OCI-LY7 (cell line): Measurements from ENCODE around the gene OPRL1. TPM values are rescaled to one million over a fixed set of nuclear protein-coding genes. Genes with fewer than 3 reads are reported as not detected.

Experiments
- BruUV-seq: library from RNA; stranded (reverse); fragments of 400-500 nt; replicated peaks from 2 replicates; lab custom pipeline; 2021; lab: Mats Ljungman, UMichigan
- CTCF ChIA-PET: fragments of 300-600 bp; sonication (Branson Sonifier 250); formaldehyde crosslinking; loops from one replicate; lab custom pipeline; 2022; ENCODE audit warnings: antibody characterized with exemption; ENCODE audit not compliant: unreplicated experiment; lab: Charles Lee
- POLR2A ChIA-PET: fragments of 300-600 bp; sonication (Branson Sonifier 250); formaldehyde crosslinking; loops from one replicate; lab custom pipeline; 2022; ENCODE audit warnings: antibody characterized with exemption; lab: Charles Lee
- DNase-seq: peaks from one replicate; pipeline ENCODE4 v3.0.0-alpha.2; 2015; ENCODE audit warnings: low spot score
- H2AFZ ChIP-seq: fragments of 200-600 bp; sonication (generic), shearing (Covaris generic); 2 replicates; pipeline ENCODE4 v1.6.1; 2014; ENCODE audit warnings: mild to moderate bottlenecking, antibody characterized with exemption, low read length, moderate library complexity
- H3K27ac ChIP-seq: fragments of 200-600 bp; sonication (generic); 2 replicates; pipeline ENCODE4 v1.5.1; 2014; ENCODE audit warnings: mixed run types, low read depth, mild to moderate bottlenecking, moderate library complexity, low read length, inconsistent platforms; ENCODE audit not compliant: poor library complexity, severe bottlenecking
- H3K36me3 ChIP-seq: fragments of 200-600 bp; sonication (generic); 2 replicates; pipeline ENCODE4 v1.6.1; 2014; ENCODE audit warnings: mild to moderate bottlenecking, antibody characterized with exemption, low read length, moderate library complexity, mixed read lengths; ENCODE audit not compliant: insufficient read depth
- H3K4me1 ChIP-seq: fragments of 200-600 bp; sonication (generic); 2 replicates; pipeline ENCODE4 v1.5.1; 2014; ENCODE audit warnings: mild to moderate bottlenecking, low read length; ENCODE audit not compliant: insufficient read depth, poor library complexity, severe bottlenecking
- H3K4me2 ChIP-seq: fragments of 200-600 bp; sonication (generic); 2 replicates; pipeline ENCODE4 v1.6.1; 2014; ENCODE audit warnings: mild to moderate bottlenecking, low read length
- H3K4me3 ChIP-seq: fragments of 200-600 bp; sonication (generic); 2 replicates; pipeline ENCODE4 v1.5.1; 2014; ENCODE audit warnings: mild to moderate bottlenecking, low read depth, low read length; ENCODE audit not compliant: poor library complexity, severe bottlenecking
- H3K79me2 ChIP-seq: fragments of 200-600 bp; sonication (generic); 2 replicates; pipeline ENCODE4 v1.6.1; 2016; ENCODE audit warnings: low read depth, mild to moderate bottlenecking, low read length, moderate library complexity, mixed read lengths; ENCODE audit not compliant: insufficient read depth
- H3K9me2 ChIP-seq: fragments of 200-600 bp; sonication (generic); 2 replicates; pipeline ENCODE4 v1.6.1; 2016; ENCODE audit warnings: mild to moderate bottlenecking, low read length, mixed read lengths; ENCODE audit not compliant: insufficient read depth
- H3K9me3 ChIP-seq: fragments of 200-600 bp; sonication (generic); 2 replicates; pipeline ENCODE4 v1.6.1; 2014; ENCODE audit warnings: mild to moderate bottlenecking, mixed run types, low read length, mixed read lengths
- H4K20me1 ChIP-seq: fragments of 200-600 bp; sonication (generic); 2 replicates; pipeline ENCODE4 v1.6.1; 2014; ENCODE audit warnings: mild to moderate bottlenecking, antibody characterized with exemption, low read length, moderate library complexity, mixed read lengths; ENCODE audit not compliant: insufficient read depth
- EZH2phosphoT487 ChIP-seq: fragments of 200-600 bp; sonication (generic); IDR thresholded peaks from 2 replicates; pipeline ENCODE4 v1.6.1; 2018; ENCODE audit warnings: low read depth, borderline replicate concordance, mild to moderate bottlenecking, mixed run types, antibody characterized with exemption, low read length, moderate library complexity, mixed read lengths
- intact Hi-C: fragments of 100-400 bp; cut with micrococcal nuclease; formaldehyde crosslinking; loops from one replicate; pipeline ENCODE4 v1.10.0; 2022; ENCODE audit not compliant: unreplicated experiment
- total RNA-seq, 2 experiments: library from RNA; depleted of rRNA in 1 of 2; stranded (reverse); fragments of >200 nt in 1 of 2; shearing (Covaris generic) in 1 of 2; gene quantifications; 2 replicates each; pipeline ENCODE4 v1.2.3, GENCODE V29; 2014 to 2022
- TF ChIP-seq, protein P1 (sequence below): fragments of 200-600 bp; sonication (generic); conservative IDR thresholded peaks from 2 replicates; pipeline ENCODE4 v1.5.1; 2014; ENCODE audit warnings: mild to moderate bottlenecking, antibody characterized with exemption, low read length, moderate library complexity, mixed read lengths

Gene OPRL1
- total RNA-seq, 2 experiments from 2014 or later: 6.4 to 7.6 TPM

DNA sequence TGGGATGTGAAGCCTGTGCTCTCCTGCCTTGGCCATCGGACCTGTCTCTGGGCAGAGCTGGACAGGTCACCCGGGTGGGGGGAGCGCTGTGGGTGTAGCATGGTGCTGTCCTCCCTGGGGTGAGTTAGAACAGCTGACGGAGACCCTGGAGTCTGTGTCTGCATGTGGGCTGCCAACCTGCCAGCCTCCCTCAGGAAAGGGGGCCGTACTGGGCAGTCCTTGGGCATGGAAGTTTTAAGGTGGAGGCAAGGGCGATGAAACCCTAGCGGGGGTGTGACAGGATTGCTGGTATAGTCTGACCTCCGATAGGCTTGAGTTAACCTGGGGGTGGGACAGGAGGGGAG, 32.9 kb upstream of the OPRL1 start:
- no peaks in the 10 kb centered on the region for H4K20me1 ChIP-seq
- H3K9me3 ChIP-seq: no peaks in the 10 kb centered on the region
- H3K4me1 ChIP-seq: peaks cover 5% of the 10 kb centered on the region
- ChIA-PET CTCF (no interaction called here), POLR2A (no interaction called here)
- no peaks in the 10 kb centered on the region for H3K36me3 ChIP-seq
- H3K4me3 ChIP-seq: no peak overlapping the region
- H3K27ac ChIP-seq: no peak overlapping the region
- H2AFZ ChIP-seq: no peak overlapping the region
- no peaks in the 10 kb centered on the region for H3K79me2 ChIP-seq
- H3K4me2 ChIP-seq: no peak overlapping the region
- no peak for DNase-seq
- BruUV-seq: no TSS peak
- intact Hi-C loops: no loop called here
- no peaks in the 10 kb centered on the region for H3K9me2 ChIP-seq
- TF ChIP-seq, protein P1, sequence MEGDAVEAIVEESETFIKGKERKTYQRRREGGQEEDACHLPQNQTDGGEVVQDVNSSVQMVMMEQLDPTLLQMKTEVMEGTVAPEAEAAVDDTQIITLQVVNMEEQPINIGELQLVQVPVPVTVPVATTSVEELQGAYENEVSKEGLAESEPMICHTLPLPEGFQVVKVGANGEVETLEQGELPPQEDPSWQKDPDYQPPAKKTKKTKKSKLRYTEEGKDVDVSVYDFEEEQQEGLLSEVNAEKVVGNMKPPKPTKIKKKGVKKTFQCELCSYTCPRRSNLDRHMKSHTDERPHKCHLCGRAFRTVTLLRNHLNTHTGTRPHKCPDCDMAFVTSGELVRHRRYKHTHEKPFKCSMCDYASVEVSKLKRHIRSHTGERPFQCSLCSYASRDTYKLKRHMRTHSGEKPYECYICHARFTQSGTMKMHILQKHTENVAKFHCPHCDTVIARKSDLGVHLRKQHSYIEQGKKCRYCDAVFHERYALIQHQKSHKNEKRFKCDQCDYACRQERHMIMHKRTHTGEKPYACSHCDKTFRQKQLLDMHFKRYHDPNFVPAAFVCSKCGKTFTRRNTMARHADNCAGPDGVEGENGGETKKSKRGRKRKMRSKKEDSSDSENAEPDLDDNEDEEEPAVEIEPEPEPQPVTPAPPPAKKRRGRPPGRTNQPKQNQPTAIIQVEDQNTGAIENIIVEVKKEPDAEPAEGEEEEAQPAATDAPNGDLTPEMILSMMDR: no peak

DNA sequence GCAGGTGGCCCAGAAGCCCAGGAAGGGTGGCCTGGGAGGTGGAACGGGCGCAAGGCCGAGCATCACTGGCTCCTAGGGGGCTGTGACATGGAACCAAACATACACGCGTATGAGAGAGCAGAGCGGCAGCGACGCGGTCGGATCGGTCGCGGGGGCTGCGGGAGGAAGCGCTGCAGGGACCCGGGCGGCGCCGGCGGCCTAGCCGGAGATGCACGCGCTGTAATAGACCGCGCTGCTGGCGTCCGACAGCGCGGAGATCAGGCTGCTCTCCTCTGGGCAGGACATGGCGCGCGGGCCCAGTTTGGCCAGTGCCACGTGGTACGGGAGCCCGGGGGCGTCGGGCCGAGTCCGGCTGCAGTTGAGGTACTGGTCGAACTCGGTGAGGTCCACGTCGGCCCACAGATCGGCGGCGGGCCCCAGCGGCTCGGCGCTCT, 31.9 kb upstream of the OPRL1 start:
- ChIA-PET POLR2A (interaction anchor here (0.5 to 0.6 kb wide), 2 partner anchors 47 to 77 kb away, joined by 3 read pairs; no protein-coding TSS in a partner anchor), CTCF (no interaction called here)
- no peak for DNase-seq
- Histone ChIP-seq H3K36me3 (no peaks in the 10 kb centered on the region), H3K9me2 (no peaks in the 10 kb centered on the region), H3K27ac (no peak overlapping the region), H3K4me1 (no peaks in the 10 kb centered on the region), H3K4me2 (no peak overlapping the region), H4K20me1 (no peaks in the 10 kb centered on the region), H3K9me3 (no peaks in the 10 kb centered on the region), H3K79me2 (no peaks in the 10 kb centered on the region), H3K4me3 (no peak overlapping the region), H2AFZ (no peak overlapping the region)
- TF ChIP-seq EZH2phosphoT487: no peak
- TF ChIP-seq, protein P1: no peak
- intact Hi-C loops: no loop called here
- BruUV-seq: no TSS peak

DNA sequence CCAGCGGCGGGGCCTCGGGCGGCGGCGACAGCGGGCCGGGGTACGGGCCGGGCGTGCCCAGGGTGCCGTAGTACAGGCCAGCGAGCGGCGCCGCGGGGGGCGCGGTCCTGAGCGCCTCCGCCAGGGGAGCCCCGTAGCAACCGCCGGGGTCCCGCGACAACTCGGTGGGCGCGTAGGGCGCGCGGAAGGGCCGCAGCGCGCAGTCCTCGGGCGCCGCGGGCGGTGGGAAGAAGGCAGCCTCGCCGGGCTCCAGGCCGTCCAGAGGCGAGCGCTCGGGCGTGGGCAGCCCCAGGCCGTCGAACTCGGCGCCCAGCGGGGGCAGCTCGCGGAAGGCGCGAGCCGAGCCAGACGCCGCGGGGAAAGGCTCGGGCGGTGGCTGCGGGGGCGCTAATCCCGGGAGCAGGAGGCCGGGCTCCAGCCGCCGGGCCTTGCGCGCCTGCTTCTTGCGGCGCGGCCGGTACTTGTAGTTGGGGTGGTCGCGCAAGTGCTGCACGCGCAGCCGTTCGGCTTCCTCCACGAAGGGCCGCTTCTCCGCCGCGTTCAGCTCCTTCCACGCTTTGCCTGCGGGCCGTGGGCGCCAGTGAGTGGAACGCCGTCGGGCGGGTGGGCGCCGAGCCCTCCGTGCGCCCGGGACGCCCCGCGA, 31.4 kb upstream of the OPRL1 start:
- TF ChIP-seq, protein P1: no peak
- TF ChIP-seq EZH2phosphoT487: no peak
- Histone ChIP-seq H4K20me1 (no peaks in the 10 kb centered on the region), H3K9me3 (no peaks in the 10 kb centered on the region), H3K27ac (no peak overlapping the region), H3K79me2 (no peaks in the 10 kb centered on the region), H3K9me2 (no peaks in the 10 kb centered on the region), H3K4me2 (no peak overlapping the region), H3K4me3 (no peak overlapping the region), H2AFZ (no peak overlapping the region), H3K36me3 (no peaks in the 10 kb centered on the region), H3K4me1 (no peaks in the 10 kb centered on the region)
- ChIA-PET CTCF (no interaction called here), POLR2A (no interaction called here)
- no peak for DNase-seq
- BruUV-seq: no TSS peak
- intact Hi-C loops: no loop called here
